ENCODE data around the gene CYP1B1. TPM values are rescaled to one million over a fixed set of nuclear protein-coding genes. Genes with fewer than 3 reads are reported as not detected.

Gene CYP1B1
- total RNA-seq (2021) = 2.9 to 4.2 TPM (median 4.1 TPM) in 3 replicates
- Bru-seq, nascent RNA = percentile 36 among the genes with signal in this experiment
- long read RNA-seq, experiment 1, full-length matches to known transcripts = 11 of 20 reads
- long read RNA-seq, experiment 1, partial matches to known transcripts = 4 of 20 reads
- long read RNA-seq, experiment 1, other reads (novel, unspliced or antisense) = 5 of 20 reads
- long read RNA-seq, experiment 2, partial matches to known transcripts = 1 of 10 reads
- long read RNA-seq, experiment 2, other reads (novel, unspliced or antisense) = 9 of 10 reads
- long read RNA-seq, experiment 3 = 0 reads

- TF ChIP-seq ATF3 (CRISPR knock-in tag; conservative IDR thresholded peaks at IDR 0.05) = no peak
- no peak for TF ChIP-seq E2F1 (CRISPR knock-in tag; IDR thresholded peaks at IDR 0.05)
- no peak for TF ChIP-seq AR (CRISPR knock-in tag; IDR thresholded peaks at IDR 0.05)
- TF ChIP-seq NR1H2 (CRISPR knock-in tag; IDR thresholded peaks at IDR 0.05) = no peak
- no peak for TF ChIP-seq CBFB (CRISPR knock-in tag; IDR thresholded peaks at IDR 0.05; ENCODE audit: low read depth)
- no peak for TF ChIP-seq KAT7 (CRISPR knock-in tag; IDR thresholded peaks at IDR 0.05; ENCODE audit: borderline replicate concordance)
- TF ChIP-seq CDX4 (CRISPR knock-in tag; IDR thresholded peaks at IDR 0.05; ENCODE audit: borderline replicate concordance) = no peak
- TF ChIP-seq FOXJ3 (CRISPR knock-in tag; IDR thresholded peaks at IDR 0.05; ENCODE audit: borderline replicate concordance) = no peak
- TF ChIP-seq MAX (CRISPR knock-in tag; IDR thresholded peaks at IDR 0.05) = no peak
- TF ChIP-seq RELA (CRISPR knock-in tag; IDR thresholded peaks at IDR 0.05; ENCODE audit: borderline replicate concordance) = no peak
- no peak for TF ChIP-seq ZMAT4 (CRISPR knock-in tag; IDR thresholded peaks at IDR 0.05)
- no peak for TF ChIP-seq ZNF281 (CRISPR knock-in tag; IDR thresholded peaks at IDR 0.05)
- Mint-ChIP-seq H3K27me3 (ENCODE audit: low read depth) (peaks cover 77% of the 10 kb centered on the region), H3K4me3 (peak within 1 kb of the TSS; percentile 73), H3K27ac (no peak within 1 kb of the TSS), H3K36me3 (0 out of 2 replicates have a peak, but pooled peaks cover 3% of the 10 kb centered on the region), H3K4me1 (peaks cover 61% of the 10 kb centered on the region), H3K9me3 (no peaks in the 10 kb centered on the region)
- ChIA-PET POLR2A (interaction anchor here (0.6 to 1.3 kb wide), 2 partner anchors 37 to 1106 kb away, joined by 4 to 5 read pairs; no protein-coding TSS in a partner anchor), CTCF (interaction anchor here (0.6 to 5.4 kb wide), 37 partner anchors 7 to 1290 kb away, joined by 3 to 49 read pairs (median 4); no protein-coding TSS in a partner anchor)
- no peak for ATAC-seq
- DNase-seq (ENCODE audit: low spot score) = no peak
Measured at GRCh38 chr2:38075507-38076151, at the start of gene CYP1B1. Gene CYP1B1, minus strand, starts transcription at chr2:38076151. Its CDS starts 763 bp downstream, at chr2:38075388.

GRCh38 chr2:38125007-38125406 is 49.1 kb upstream of the CYP1B1 start:
- Mint-ChIP-seq H3K27me3 (ENCODE audit: low read depth) (peaks cover 11% of the 10 kb centered on the region), H3K4me3 (no peak overlapping the region), H3K4me1 (0 out of 2 replicates have a peak, but pooled peaks cover 3% of the 10 kb centered on the region), H3K27ac (no peak overlapping the region), H3K36me3 (peaks cover 35% of the 10 kb centered on the region), H3K9me3 (peaks cover 48% of the 10 kb centered on the region)
- CTCF ChIA-PET = no interaction called here
- TF ChIP-seq JAZF1 (CRISPR knock-in tag; IDR thresholded peaks at IDR 0.05) (no peak), FOXP4 (CRISPR knock-in tag; IDR thresholded peaks at IDR 0.05) (no peak), RELA (CRISPR knock-in tag; IDR thresholded peaks at IDR 0.05; ENCODE audit: borderline replicate concordance) (no peak), ATF6 (CRISPR knock-in tag; IDR thresholded peaks at IDR 0.05) (no peak), MXD4 (CRISPR knock-in tag; IDR thresholded peaks at IDR 0.05; ENCODE audit: borderline replicate concordance) (no peak), ZNF423 (CRISPR knock-in tag; IDR thresholded peaks at IDR 0.05) (no peak), KAT7 (CRISPR knock-in tag; IDR thresholded peaks at IDR 0.05; ENCODE audit: borderline replicate concordance) (no peak), ETV6 (CRISPR knock-in tag; IDR thresholded peaks at IDR 0.05) (no peak)
- DNase-seq (ENCODE audit: low spot score) = no peak
- ATAC-seq = no peak
- POLR2A ChIA-PET = no interaction called here

Data from WTC11 (cell line).